Activated T-helper 9 cell treated with anti-CD3 and anti-CD28 coated beads, Interleukin-2, amount 50 U/mL, for 16 hours (primary cell): Measurements from ENCODE around the gene UCMA.

Experiments
- DNase-seq: peaks from one replicate; pipeline ENCODE4 v3.0.0-alpha.2; 2020; ENCODE audit warnings: low read depth

Gene UCMA

GRCh38 chr10:13233358-13233757, 816 bp downstream of the UCMA start:
- no peak for DNase-seq

- DNase-seq: no peak
Observed at GRCh38 chr10:13231808-13232207, 2.4 kb downstream of the UCMA start.

GRCh38 chr10:13231190-13231589, 3.0 kb downstream of the UCMA start:
- no peak for DNase-seq

GRCh38 chr10:13227031-13227430, 7.1 kb downstream of the UCMA start:
- DNase-seq: no peak

- no peak for DNase-seq
Observed at GRCh38 chr10:13225601-13226000, 8.6 kb downstream of the UCMA start.

GRCh38 chr10:13224210-13224995, 9.8 kb downstream of the UCMA start:
- no peak for DNase-seq

GRCh38 chr10:13223241-13223640, 10.9 kb downstream of the UCMA start:
- no peak for DNase-seq

GRCh38 chr10:13222566-13222965, 11.6 kb downstream of the UCMA start:
- no peak for DNase-seq

GRCh38 chr10:13222151-13222550, 12.0 kb downstream of the UCMA start:
- no peak for DNase-seq

GRCh38 chr10:13221572-13221971, 12.6 kb downstream of the UCMA start:
- DNase-seq: no peak

- no peak for DNase-seq
Observed at GRCh38 chr10:13219685-13220670, 14.2 kb downstream of the UCMA start.

GRCh38 chr10:13218878-13219277, 15.3 kb downstream of the UCMA start:
- DNase-seq: no peak

- no peak for DNase-seq
Observed at GRCh38 chr10:13213163-13213562, 21.0 kb downstream of the UCMA start.

GRCh38 chr10:13206546-13207443, 27.4 kb downstream of the UCMA start:
- no peak for DNase-seq

- no peak for DNase-seq
Observed at GRCh38 chr10:13206091-13206490, 28.1 kb downstream of the UCMA start.

- DNase-seq: no peak
Observed at GRCh38 chr10:13201132-13201531, 33.0 kb downstream of the UCMA start.

- no peak for DNase-seq
Observed at GRCh38 chr10:13195016-13195415, 39.2 kb downstream of the UCMA start.

- no peak for DNase-seq
Observed at GRCh38 chr10:13193637-13194036, 40.5 kb downstream of the UCMA start.

- DNase-seq: no peak
Observed at GRCh38 chr10:13191362-13191761, 42.8 kb downstream of the UCMA start.

GRCh38 chr10:13190816-13191215, 43.4 kb downstream of the UCMA start:
- no peak for DNase-seq

GRCh38 chr10:13189961-13190360, 44.2 kb downstream of the UCMA start:
- DNase-seq: no peak

GRCh38 chr10:13188593-13188992, 45.6 kb downstream of the UCMA start:
- no peak for DNase-seq
